OCI-LY7 (cell line): Measurements from ENCODE around the gene PARD3. TPM values are rescaled to one million over a fixed set of nuclear protein-coding genes. Genes with fewer than 3 reads are reported as not detected.

ENCODE experiments used
- BruUV-seq: library from RNA; stranded (reverse); fragments of 400-500 nt; replicated peaks from 2 replicates; lab custom pipeline; 2021; lab: Mats Ljungman, UMichigan
- CTCF ChIA-PET: fragments of 300-600 bp; sonication (Branson Sonifier 250); formaldehyde crosslinking; loops from one replicate; lab custom pipeline; 2022; ENCODE audit warnings: antibody characterized with exemption; ENCODE audit not compliant: unreplicated experiment; lab: Charles Lee
- POLR2A ChIA-PET: fragments of 300-600 bp; sonication (Branson Sonifier 250); formaldehyde crosslinking; loops from one replicate; lab custom pipeline; 2022; ENCODE audit warnings: antibody characterized with exemption; lab: Charles Lee
- DNase-seq: peaks from one replicate; pipeline ENCODE4 v3.0.0-alpha.2; 2015; ENCODE audit warnings: low spot score
- H2AFZ ChIP-seq: fragments of 200-600 bp; sonication (generic), shearing (Covaris generic); 2 replicates; pipeline ENCODE4 v1.6.1; 2014; ENCODE audit warnings: mild to moderate bottlenecking, antibody characterized with exemption, low read length, moderate library complexity
- H3K27ac ChIP-seq: fragments of 200-600 bp; sonication (generic); 2 replicates; pipeline ENCODE4 v1.5.1; 2014; ENCODE audit warnings: mixed run types, low read depth, mild to moderate bottlenecking, moderate library complexity, low read length, inconsistent platforms; ENCODE audit not compliant: poor library complexity, severe bottlenecking
- H3K36me3 ChIP-seq: fragments of 200-600 bp; sonication (generic); 2 replicates; pipeline ENCODE4 v1.6.1; 2014; ENCODE audit warnings: mild to moderate bottlenecking, antibody characterized with exemption, low read length, moderate library complexity, mixed read lengths; ENCODE audit not compliant: insufficient read depth
- H3K4me1 ChIP-seq: fragments of 200-600 bp; sonication (generic); 2 replicates; pipeline ENCODE4 v1.5.1; 2014; ENCODE audit warnings: mild to moderate bottlenecking, low read length; ENCODE audit not compliant: insufficient read depth, poor library complexity, severe bottlenecking
- H3K4me2 ChIP-seq: fragments of 200-600 bp; sonication (generic); 2 replicates; pipeline ENCODE4 v1.6.1; 2014; ENCODE audit warnings: mild to moderate bottlenecking, low read length
- H3K4me3 ChIP-seq: fragments of 200-600 bp; sonication (generic); 2 replicates; pipeline ENCODE4 v1.5.1; 2014; ENCODE audit warnings: mild to moderate bottlenecking, low read depth, low read length; ENCODE audit not compliant: poor library complexity, severe bottlenecking
- H3K79me2 ChIP-seq: fragments of 200-600 bp; sonication (generic); 2 replicates; pipeline ENCODE4 v1.6.1; 2016; ENCODE audit warnings: low read depth, mild to moderate bottlenecking, low read length, moderate library complexity, mixed read lengths; ENCODE audit not compliant: insufficient read depth
- H3K9me2 ChIP-seq: fragments of 200-600 bp; sonication (generic); 2 replicates; pipeline ENCODE4 v1.6.1; 2016; ENCODE audit warnings: mild to moderate bottlenecking, low read length, mixed read lengths; ENCODE audit not compliant: insufficient read depth
- H3K9me3 ChIP-seq: fragments of 200-600 bp; sonication (generic); 2 replicates; pipeline ENCODE4 v1.6.1; 2014; ENCODE audit warnings: mild to moderate bottlenecking, mixed run types, low read length, mixed read lengths
- H4K20me1 ChIP-seq: fragments of 200-600 bp; sonication (generic); 2 replicates; pipeline ENCODE4 v1.6.1; 2014; ENCODE audit warnings: mild to moderate bottlenecking, antibody characterized with exemption, low read length, moderate library complexity, mixed read lengths; ENCODE audit not compliant: insufficient read depth
- EZH2phosphoT487 ChIP-seq: fragments of 200-600 bp; sonication (generic); IDR thresholded peaks from 2 replicates; pipeline ENCODE4 v1.6.1; 2018; ENCODE audit warnings: low read depth, borderline replicate concordance, mild to moderate bottlenecking, mixed run types, antibody characterized with exemption, low read length, moderate library complexity, mixed read lengths
- intact Hi-C: fragments of 100-400 bp; cut with micrococcal nuclease; formaldehyde crosslinking; loops from one replicate; pipeline ENCODE4 v1.10.0; 2022; ENCODE audit not compliant: unreplicated experiment
- total RNA-seq, 2 experiments: library from RNA; depleted of rRNA in 1 of 2; stranded (reverse); fragments of >200 nt in 1 of 2; shearing (Covaris generic) in 1 of 2; gene quantifications; 2 replicates each; pipeline ENCODE4 v1.2.3, GENCODE V29; 2014 to 2022
- TF ChIP-seq, protein P1 (sequence below): fragments of 200-600 bp; sonication (generic); conservative IDR thresholded peaks from 2 replicates; pipeline ENCODE4 v1.5.1; 2014; ENCODE audit warnings: mild to moderate bottlenecking, antibody characterized with exemption, low read length, moderate library complexity, mixed read lengths

PARD3 gene
- total RNA-seq, 2 experiments from 2014 or later: not detected

DNA sequence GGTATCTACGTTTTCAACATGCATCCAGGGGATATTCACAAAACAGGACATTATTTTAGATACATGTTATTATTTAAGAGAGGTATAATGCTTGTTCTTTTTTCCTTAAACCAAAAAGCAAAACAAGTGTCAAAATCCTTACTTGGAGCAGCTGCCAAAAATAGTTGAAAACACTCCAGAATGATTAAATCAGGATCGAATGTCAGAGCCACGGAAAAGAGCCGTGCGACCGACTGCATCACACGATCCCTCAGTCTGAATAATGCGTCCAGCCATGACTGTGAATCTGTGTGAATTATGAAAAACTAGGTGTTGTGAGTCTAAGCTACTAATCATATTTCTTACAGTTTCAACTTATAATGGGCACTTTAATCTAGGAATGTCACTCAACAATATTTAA, 126.0 kb downstream of the PARD3 start:
- CTCF ChIA-PET: no interaction called here
- Histone ChIP-seq H3K4me3 (no peak overlapping the region), H3K4me2 (no peak overlapping the region), H4K20me1 (no peaks in the 10 kb centered on the region), H3K27ac (no peak overlapping the region), H3K9me3 (no peaks in the 10 kb centered on the region), H3K79me2 (no peaks in the 10 kb centered on the region), H3K9me2 (no peaks in the 10 kb centered on the region), H3K4me1 (no peaks in the 10 kb centered on the region), H3K36me3 (no peaks in the 10 kb centered on the region), H2AFZ (no peak overlapping the region)
- BruUV-seq: no TSS peak
- intact Hi-C loops: no loop called here
- no peak for DNase-seq
- TF ChIP-seq, protein P1, sequence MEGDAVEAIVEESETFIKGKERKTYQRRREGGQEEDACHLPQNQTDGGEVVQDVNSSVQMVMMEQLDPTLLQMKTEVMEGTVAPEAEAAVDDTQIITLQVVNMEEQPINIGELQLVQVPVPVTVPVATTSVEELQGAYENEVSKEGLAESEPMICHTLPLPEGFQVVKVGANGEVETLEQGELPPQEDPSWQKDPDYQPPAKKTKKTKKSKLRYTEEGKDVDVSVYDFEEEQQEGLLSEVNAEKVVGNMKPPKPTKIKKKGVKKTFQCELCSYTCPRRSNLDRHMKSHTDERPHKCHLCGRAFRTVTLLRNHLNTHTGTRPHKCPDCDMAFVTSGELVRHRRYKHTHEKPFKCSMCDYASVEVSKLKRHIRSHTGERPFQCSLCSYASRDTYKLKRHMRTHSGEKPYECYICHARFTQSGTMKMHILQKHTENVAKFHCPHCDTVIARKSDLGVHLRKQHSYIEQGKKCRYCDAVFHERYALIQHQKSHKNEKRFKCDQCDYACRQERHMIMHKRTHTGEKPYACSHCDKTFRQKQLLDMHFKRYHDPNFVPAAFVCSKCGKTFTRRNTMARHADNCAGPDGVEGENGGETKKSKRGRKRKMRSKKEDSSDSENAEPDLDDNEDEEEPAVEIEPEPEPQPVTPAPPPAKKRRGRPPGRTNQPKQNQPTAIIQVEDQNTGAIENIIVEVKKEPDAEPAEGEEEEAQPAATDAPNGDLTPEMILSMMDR: no peak
- no peak for TF ChIP-seq EZH2phosphoT487
- POLR2A ChIA-PET: no interaction called here

DNA sequence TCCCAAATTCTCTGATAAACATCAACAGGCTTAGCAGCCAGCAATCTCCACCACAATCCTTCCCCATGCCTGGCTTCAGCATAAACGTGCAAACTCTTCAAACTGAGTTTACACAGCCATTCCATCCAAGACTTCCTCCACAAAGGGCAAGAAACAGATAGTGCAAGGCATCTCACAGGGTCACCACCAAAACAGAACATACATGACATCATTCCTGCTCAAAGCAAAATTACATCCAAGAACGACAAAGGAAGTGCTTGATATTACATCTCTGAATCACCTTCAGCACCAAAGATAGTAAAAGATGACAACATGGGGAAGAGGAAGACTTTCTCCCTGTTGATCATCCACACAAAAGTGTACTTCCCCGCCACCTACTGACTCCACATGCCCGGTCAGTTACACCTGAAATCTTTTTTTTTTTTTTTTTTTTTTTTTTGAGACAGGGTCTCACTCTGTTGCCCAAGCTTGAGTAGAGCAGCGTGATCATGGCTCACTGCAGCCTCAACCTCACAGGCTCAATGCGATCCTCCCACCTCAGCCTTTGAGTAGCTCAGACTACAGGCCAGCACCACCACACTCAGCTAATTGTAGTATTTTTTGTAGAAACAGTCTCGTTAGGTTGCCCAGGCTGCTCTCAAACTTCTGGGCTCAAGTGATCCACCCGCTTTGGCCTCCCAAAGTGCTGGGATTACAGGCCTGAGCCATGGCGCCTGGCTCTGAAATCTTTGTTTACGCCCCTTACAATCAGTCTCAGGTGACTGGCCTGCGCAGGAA, 127.5 kb downstream of the PARD3 start:
- H3K9me3 ChIP-seq: no peaks in the 10 kb centered on the region
- H3K9me2 ChIP-seq: no peaks in the 10 kb centered on the region
- no TSS peak for BruUV-seq
- H3K4me3 ChIP-seq: no peak overlapping the region
- H2AFZ ChIP-seq: no peak overlapping the region
- intact Hi-C loops: no loop called here
- ChIA-PET CTCF (no interaction called here), POLR2A (no interaction called here)
- no peak overlapping the region for H3K4me2 ChIP-seq
- no peaks in the 10 kb centered on the region for H3K36me3 ChIP-seq
- no peaks in the 10 kb centered on the region for H3K79me2 ChIP-seq
- no peak for DNase-seq
- no peak for TF ChIP-seq EZH2phosphoT487
- TF ChIP-seq, protein P1: no peak
- H3K27ac ChIP-seq: no peak overlapping the region
- H4K20me1 ChIP-seq: no peaks in the 10 kb centered on the region
- no peaks in the 10 kb centered on the region for H3K4me1 ChIP-seq

DNA sequence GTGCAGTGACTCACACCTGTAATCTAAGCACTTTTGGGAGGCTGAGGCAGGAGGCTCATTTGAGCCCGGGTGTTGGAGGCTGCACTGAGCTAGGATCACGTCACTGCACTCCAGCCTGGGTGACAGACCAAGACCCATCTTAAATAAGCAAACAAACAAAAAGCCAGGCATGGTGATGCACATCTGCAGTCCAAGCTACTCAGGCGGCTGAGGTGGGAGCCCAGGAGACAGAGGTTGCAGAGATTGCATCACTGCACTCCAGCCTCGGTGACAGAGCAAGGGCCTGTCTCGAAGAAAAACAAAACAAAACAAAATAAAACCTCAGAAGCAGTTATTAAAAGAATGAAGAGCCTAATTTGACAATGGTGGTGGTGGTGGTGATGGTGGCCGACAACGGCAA, 132.5 kb downstream of the PARD3 start:
- Histone ChIP-seq H3K4me2 (no peak overlapping the region), H3K79me2 (no peaks in the 10 kb centered on the region), H3K9me3 (no peaks in the 10 kb centered on the region), H4K20me1 (no peaks in the 10 kb centered on the region), H3K36me3 (no peaks in the 10 kb centered on the region), H3K4me3 (no peak overlapping the region), H3K9me2 (no peaks in the 10 kb centered on the region), H3K4me1 (no peaks in the 10 kb centered on the region), H3K27ac (no peak overlapping the region), H2AFZ (no peak overlapping the region)
- no peak for DNase-seq
- no TSS peak for BruUV-seq
- POLR2A ChIA-PET: no interaction called here
- intact Hi-C loops: no loop called here
- TF ChIP-seq, protein P1: no peak
- no peak for TF ChIP-seq EZH2phosphoT487
- CTCF ChIA-PET: no interaction called here
